ENCODE measurements around the gene NAIF1.
A peak's percentile ranks its signal among the peaks of the same experiment; 100 is the strongest.

The NAIF1 gene

DNA sequence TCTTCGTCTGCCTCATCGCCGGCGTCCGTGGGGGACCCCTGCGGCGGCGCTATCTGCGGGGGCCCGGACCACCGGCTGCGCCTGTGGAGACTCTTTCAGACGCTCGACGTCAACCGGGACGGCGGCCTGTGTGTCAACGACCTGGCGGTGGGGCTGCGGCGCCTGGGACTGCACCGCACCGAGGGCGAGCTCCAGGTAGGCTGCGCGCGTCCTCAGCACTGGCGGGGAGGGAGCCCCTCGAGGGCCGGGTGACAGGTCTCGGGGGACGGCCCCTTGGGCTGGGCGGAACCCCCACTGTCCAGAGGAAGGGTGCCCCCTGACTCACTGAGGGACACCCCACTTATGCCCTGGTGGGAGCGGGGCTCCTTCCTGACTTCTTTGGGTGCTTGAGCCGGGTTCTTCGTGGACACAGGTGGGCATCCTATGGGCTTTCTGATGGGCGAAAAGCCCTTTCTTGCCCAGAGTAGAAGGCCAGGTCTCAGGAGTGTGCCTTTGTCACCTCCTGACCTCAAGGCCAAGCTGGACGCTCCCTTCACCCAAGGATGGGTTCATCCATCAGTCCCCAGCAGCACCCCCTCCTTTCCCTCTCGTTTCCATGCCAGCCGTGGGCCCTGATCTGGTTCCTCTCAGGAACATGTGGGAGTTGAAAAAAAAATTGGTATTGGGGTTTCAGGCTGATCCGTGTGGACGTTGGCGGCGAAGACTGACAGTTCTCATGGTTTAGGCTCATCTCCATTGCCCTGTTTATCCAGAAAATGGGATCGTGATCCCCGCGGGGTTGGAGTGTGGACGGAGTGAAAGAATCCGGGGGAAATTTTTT lies 1.5 kb upstream of the NAIF1 start:
- peak overlapping the region; percentile 79 for H3K4me3 ChIP-seq (ENCODE audit: low read length)
- TF ChIP-seq, protein P1, sequence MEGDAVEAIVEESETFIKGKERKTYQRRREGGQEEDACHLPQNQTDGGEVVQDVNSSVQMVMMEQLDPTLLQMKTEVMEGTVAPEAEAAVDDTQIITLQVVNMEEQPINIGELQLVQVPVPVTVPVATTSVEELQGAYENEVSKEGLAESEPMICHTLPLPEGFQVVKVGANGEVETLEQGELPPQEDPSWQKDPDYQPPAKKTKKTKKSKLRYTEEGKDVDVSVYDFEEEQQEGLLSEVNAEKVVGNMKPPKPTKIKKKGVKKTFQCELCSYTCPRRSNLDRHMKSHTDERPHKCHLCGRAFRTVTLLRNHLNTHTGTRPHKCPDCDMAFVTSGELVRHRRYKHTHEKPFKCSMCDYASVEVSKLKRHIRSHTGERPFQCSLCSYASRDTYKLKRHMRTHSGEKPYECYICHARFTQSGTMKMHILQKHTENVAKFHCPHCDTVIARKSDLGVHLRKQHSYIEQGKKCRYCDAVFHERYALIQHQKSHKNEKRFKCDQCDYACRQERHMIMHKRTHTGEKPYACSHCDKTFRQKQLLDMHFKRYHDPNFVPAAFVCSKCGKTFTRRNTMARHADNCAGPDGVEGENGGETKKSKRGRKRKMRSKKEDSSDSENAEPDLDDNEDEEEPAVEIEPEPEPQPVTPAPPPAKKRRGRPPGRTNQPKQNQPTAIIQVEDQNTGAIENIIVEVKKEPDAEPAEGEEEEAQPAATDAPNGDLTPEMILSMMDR (conservative IDR thresholded peaks at IDR 0.05; ENCODE audit: low read length) = no peak
- no peak for DNase-seq (ENCODE audit: low read depth)

DNA sequence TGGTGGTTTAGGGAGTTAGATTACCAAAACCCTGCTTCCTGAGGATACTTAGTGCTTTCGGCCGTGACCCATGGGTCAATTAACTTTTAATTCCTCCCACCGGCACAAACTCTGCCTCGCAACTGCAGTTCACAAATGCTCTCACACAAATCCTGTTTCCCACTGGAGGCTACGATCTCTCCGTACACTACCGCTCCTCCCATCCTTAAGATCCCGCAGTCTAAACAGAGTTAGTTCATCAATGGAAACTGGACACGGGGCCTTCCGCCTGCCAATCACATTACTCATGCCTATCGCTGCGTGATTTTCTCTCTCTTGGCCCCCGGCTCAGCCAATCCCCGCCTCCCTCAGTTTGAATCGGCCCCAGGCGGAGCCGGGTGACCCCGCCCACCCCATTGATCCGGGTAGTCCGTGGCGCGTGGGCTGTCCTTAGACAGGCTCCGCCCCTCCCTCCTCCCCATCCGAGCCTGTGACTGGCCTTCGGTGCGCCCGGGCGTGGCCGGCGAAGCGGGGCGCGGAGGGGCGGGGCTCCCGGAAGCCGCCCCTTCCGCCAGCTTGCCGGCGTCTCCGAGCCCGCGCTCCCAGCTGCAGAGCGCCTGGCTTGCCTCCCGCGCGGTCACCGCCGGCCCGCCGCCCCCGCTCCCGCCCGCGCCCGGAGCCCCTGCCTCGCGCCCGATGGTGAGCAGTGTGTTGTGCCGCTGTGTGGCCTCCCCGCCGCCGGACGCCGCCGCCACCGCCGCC lies 695 bp upstream of the NAIF1 start, which contains the start of gene SLC25A25:
TSS of gene SLC25A25 (plus strand) at position 588 of the 741 bp plus-strand sequence. CDS start at position 676, 88 bp downstream.
- TF ChIP-seq, protein P1 (conservative IDR thresholded peaks at IDR 0.05; ENCODE audit: low read length) = no peak
- DNase-seq (ENCODE audit: low read depth) = peak; percentile 98
- H3K4me3 ChIP-seq (ENCODE audit: low read length) = peak within 1 kb of the TSS; percentile 79

DNA sequence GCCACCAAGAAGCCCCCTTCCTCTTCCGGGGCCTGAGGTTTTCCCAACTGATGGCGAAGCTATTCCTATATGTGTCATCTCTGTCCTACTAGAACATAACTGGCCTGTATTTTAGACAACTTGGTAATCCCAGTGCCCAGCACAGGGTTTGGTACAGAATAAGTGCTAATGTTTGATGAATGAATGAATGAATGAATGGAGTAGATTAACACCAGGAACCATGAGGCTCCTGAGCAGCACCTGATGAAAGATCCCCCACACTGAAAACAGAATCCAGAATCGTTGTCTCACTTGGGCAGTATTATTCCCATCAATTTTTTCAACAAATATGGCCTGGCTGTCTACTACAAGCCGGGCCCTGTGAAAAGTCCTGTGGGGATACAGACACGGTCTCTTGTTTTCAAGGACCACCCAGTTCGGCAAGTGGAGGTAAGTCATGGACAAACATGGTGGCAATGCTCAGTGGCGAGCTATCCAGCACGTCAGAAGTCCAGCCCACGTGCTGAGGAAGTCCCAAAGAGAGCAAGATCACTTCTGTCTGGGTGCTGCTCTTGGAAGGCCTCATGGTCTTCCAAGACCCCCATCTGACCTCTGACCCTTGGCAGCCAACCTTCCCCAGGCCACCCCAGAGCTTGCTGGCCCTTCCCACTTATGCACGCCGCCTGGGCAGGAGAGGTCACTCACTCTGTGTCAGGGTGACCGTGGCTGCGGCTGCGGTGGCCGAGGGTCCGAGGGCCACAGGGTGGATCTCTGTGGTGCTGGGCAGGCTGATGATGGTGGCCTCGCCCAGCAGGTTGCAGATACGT lies 1.0 kb downstream of the NAIF1 start:
- no peak for DNase-seq (ENCODE audit: low read depth)
- H3K4me3 ChIP-seq (ENCODE audit: low read length) = peak overlapping the region; percentile 67
- TF ChIP-seq, protein P1 (conservative IDR thresholded peaks at IDR 0.05; ENCODE audit: low read length) = no peak

DNA sequence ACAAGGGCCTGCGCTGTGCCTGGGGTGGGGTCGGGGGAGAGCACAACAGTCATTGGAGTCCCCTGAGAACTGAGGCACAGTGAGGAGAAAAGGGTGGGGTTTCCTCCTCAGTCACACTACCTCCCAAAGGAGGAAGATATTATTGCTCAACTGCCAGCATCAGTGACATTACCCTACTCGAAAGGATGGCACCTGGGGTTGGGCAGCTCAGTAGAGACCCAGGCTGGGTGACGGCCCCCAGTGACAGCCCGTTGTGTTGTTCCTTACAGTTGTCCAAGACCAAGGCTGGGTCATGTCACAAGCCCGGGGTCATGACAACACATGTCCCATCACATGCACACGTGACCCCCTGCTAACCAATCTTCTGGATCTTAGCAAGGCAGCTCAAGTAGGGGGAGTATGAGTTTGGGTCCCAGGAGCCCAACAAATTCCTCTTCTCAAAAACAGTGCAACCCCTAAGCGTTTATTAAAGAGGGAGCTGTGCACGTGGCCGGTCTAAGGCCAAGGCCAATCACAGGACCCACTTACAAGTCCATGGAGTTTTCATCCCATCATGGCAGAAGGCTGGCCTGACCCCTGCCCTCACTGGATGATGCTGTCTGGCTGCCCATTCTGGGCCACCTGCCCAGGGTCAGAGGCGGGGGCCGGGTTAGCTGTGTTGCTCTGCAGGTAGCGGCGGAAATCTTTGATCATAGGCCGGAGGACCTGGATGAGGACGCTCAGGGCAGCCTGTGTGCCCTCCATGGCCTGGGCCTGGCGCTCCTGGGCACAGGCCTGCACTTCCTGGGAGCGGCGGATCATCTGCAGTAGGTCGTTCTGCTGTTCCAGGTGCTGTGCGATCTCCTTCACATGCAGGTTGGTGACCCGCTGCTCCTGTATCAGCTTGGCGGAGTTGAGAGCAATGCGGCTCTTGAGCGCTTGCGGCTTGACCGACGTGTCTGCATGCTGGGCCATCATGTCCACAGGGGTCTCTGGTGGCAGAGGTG lies 4.0 kb downstream of the NAIF1 start:
- TF ChIP-seq, protein P1 (conservative IDR thresholded peaks at IDR 0.05; ENCODE audit: low read length) = no peak
- no peak for DNase-seq (ENCODE audit: low read depth)

DNA sequence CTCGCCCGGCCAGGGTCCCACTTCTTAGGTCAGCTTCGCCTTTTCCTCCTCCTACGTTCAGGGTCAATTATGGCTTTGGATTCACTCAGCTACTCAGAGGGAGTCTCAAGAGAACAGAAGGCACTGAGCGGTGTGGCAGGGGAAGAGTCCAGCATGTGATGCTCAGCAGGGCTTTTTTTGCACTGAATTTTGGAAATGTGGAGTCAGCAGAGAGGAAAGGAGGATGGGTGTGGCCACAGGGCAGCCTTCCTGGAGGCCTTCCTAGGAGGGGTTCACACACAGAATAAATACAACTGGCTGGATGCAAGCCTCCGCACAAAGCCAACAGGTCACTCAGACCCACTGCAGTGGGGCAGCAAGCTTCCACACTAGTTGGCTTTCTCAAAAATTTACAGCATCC lies 4.8 kb downstream of the NAIF1 start:
- no peak overlapping the region for H3K4me3 ChIP-seq (ENCODE audit: low read length)
- no peak for DNase-seq (ENCODE audit: low read depth)
- TF ChIP-seq, protein P1 (conservative IDR thresholded peaks at IDR 0.05; ENCODE audit: low read length) = no peak

More for the DNA sequence above, 4.0 kb downstream of the NAIF1 start:
- no peak overlapping the region for H3K4me3 ChIP-seq (ENCODE audit: low read length)

Data from AG10803 (cell line).